SK-N-DZ (cell line): Measurements from ENCODE around the gene TEAD1.

ENCODE experiments used
- DNase-seq: peaks from one replicate; pipeline ENCODE4 v3.0.0-alpha.2; 2015; ENCODE audit warnings: low spot score

Gene TEAD1

GRCh38 chr11:12893787-12894672, 219.8 kb downstream of the TEAD1 start:
- peak; percentile 39 for DNase-seq

GRCh38 chr11:12897390-12897789, 223.2 kb downstream of the TEAD1 start:
- DNase-seq: no peak

- no peak for DNase-seq
Measured at GRCh38 chr11:12897867-12898266, 223.6 kb downstream of the TEAD1 start.

- no peak for DNase-seq
Measured at GRCh38 chr11:12900496-12900895, 226.3 kb downstream of the TEAD1 start.

GRCh38 chr11:12901272-12901671, 227.1 kb downstream of the TEAD1 start:
- DNase-seq: no peak

GRCh38 chr11:12901874-12902481, 227.8 kb downstream of the TEAD1 start:
- DNase-seq: no peak

- no peak for DNase-seq
Measured at GRCh38 chr11:12902791-12903486, 228.7 kb downstream of the TEAD1 start.

- no peak for DNase-seq
Measured at GRCh38 chr11:12905435-12905834, 231.2 kb downstream of the TEAD1 start.

- DNase-seq: no peak
Measured at GRCh38 chr11:12906501-12906900, 232.3 kb downstream of the TEAD1 start.

- no peak for DNase-seq
Measured at GRCh38 chr11:12909879-12910278, 235.7 kb downstream of the TEAD1 start.

- DNase-seq: peak; percentile 25
Measured at GRCh38 chr11:12914400-12914912, 240.2 kb downstream of the TEAD1 start.

GRCh38 chr11:12915093-12915492, 240.9 kb downstream of the TEAD1 start:
- DNase-seq: no peak

GRCh38 chr11:12917822-12918221, 243.6 kb downstream of the TEAD1 start:
- no peak for DNase-seq

GRCh38 chr11:12918667-12919066, 244.4 kb downstream of the TEAD1 start:
- DNase-seq: no peak

- no peak for DNase-seq
Measured at GRCh38 chr11:12922418-12922817, 248.2 kb downstream of the TEAD1 start.

- DNase-seq: no peak
Measured at GRCh38 chr11:12922980-12923507, 248.8 kb downstream of the TEAD1 start.

GRCh38 chr11:12924650-12925049, 250.4 kb downstream of the TEAD1 start:
- no peak for DNase-seq

GRCh38 chr11:12925520-12925919, 251.3 kb downstream of the TEAD1 start:
- DNase-seq: no peak

GRCh38 chr11:12927221-12927620, 253.0 kb downstream of the TEAD1 start:
- no peak for DNase-seq

- DNase-seq: no peak
Measured at GRCh38 chr11:12927886-12928285, 253.7 kb downstream of the TEAD1 start.

- no peak for DNase-seq
Measured at GRCh38 chr11:12930850-12931249, 256.6 kb downstream of the TEAD1 start.

GRCh38 chr11:12932485-12932884, 258.3 kb downstream of the TEAD1 start:
- no peak for DNase-seq
